Measurements from ENCODE around the gene PRR35.

PRR35 gene

DNA sequence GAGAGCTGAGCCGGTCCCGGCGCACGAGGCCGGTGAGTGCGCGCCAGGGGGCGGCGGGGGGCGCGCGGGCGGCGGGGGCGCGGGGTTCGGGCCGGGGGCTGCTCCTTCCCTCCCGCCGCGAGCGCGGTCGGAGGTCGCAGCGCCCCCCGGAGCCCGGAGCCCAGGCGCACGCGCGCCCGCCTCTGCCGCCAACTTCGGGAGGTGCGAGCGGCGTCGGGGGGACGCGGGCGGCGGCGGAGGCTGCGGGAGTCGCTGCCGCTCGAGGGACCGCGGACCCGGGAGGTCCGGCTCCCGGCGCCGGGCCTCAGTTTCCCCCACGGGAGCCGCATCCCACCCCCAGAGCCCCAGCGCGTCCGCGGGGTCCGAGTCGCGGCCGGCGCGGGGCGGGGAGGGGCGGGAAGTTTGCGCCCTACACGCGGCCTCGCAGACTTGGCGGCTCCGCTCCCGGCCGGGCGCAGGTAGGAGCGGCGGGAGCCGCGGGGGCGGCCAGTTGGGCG, at the start of gene PRR35:
Gene PRR35, plus strand, starts transcription at position 191 of the 497 bp plus-strand sequence. CDS start 2,901 bp downstream, outside the sequence.
- no peak for DNase-seq (ENCODE audit: low read depth in 2 of 2)

DNA sequence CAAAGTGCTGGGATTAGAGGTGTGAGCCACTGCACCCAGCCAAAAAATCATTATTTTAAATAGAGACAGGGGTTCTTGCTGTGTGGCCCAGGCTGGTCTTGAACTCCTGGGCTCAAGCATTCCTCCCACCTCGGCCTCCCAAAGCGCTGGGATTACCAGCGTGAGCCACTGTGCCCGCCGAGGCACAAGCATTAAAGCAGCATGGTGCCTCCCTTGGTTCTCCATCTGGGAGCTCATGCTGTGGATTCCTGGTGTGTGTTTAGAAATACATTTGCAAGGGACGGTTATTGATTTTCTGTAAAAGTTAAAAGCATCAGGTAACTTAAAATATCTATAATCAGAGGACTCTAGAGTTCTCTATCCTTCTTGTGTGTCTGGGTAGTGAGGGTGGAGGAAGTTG, 47.4 kb upstream of the PRR35 start:
- DNase-seq (ENCODE audit: low read depth in 2 of 2): no peak

DNA sequence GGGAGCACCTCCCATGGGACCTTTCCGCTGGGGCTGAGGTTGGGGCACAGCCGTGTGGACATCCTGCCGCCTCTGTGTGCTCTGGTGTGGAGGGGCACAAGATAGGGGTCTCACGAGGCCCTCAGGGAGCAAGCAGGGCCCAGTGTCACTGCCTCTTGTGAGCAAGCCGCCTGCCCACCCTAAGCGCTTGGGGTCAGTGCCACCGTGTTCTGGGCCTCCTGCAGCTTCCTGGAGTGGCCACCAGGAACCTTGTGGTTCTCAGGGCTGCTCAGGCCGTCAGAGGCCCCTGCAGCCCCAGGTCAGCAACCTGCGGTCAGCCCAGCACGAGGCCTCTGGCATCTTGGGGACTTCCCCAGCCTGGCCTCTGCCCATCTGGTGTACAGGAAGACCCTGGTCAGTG, 46.2 kb upstream of the PRR35 start:
- no peak for DNase-seq (ENCODE audit: low read depth in 2 of 2)

DNA sequence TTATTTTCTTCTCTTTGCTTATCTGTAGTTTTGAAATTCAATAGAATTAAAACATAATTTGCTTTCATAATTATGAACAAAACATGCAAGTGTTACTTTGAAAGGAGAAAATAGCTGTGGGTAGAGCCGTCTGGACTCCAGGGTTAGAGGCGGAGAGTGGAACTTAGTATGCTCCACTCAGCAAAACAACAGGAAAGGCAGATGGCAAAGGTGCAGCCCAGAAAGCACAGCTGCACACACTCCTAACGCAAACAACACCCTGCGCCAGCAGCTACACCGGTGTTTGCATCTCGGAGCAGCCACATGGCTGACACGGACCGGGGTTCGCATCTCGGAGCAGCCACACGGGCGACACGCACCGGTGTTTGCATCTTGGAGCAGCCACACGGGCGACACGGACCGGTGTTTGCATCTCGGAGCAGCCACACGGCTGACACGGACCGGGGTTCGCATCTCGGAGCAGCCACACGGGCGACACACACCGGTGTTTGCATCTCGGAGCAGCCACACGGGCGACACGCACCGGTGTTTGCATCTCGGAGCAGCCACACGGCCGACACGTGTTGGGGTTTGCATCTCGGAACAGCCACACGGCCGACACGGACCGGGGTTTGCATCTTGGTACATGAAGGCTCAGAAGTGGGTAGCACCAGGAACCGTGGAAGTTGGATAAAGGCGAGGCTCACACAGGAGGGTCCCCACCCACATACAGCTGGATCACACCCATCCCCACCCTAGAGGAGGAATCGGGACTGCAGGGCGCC, 44.8 kb upstream of the PRR35 start:
- no peak for DNase-seq (ENCODE audit: low read depth in 2 of 2)

DNA sequence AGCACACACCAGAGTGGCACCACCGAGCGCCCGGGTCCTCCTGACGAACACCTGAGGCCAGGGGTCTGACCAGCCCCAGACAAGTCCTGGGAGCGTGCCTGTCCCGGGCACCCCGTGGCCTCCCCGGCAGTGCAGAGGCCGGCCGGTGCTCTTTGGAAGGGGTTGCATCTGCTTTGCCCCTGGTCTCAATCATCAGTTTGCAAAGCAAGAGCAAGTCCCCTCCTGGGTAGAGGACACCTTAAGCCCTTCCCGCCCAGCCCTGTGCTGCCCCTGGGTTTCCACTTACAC, 44.3 kb upstream of the PRR35 start:
- DNase-seq (ENCODE audit: low read depth in 2 of 2): no peak

DNA sequence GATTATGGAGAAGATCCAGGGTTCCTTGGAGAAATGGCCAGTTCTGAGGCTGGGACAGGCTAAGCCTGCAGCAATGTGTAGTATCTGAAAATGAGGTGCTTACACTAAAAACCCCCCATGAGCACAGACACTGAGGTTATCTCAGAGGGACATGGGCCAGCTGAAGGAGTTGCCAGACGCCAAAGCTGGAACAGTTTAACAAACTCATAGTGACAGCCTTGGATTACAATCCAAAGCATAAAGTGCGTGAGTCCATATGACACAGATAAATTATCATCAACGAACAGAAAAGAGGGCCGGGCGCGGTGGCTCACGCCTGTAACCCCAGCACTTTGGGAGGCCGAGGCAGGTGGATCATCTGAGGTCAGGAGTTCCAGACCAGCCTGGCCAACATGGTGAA, 43.9 kb upstream of the PRR35 start:
- no peak for DNase-seq (ENCODE audit: low read depth in 2 of 2)

DNA sequence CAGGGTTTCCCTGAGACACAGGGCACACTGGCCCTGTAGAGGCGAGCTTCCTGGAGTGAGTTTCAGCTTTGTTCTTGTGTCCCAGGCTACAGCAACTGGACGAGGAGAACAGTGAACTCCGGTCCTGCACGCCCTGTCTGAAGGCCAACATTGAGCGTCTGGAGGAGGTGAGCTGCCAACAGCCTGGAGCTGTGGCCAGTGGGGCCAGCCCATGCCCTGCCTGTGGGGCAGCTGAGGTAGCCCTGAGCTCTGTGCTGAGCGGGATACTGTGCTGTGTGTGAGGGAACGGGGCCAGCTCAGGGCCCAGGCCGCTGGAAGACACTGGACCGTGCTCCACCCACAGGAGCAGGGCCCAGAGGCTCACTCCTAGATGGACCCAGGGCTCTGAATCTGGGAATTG, 41.3 kb upstream of the PRR35 start:
- no peak for DNase-seq (ENCODE audit: low read depth in 2 of 2)

DNA sequence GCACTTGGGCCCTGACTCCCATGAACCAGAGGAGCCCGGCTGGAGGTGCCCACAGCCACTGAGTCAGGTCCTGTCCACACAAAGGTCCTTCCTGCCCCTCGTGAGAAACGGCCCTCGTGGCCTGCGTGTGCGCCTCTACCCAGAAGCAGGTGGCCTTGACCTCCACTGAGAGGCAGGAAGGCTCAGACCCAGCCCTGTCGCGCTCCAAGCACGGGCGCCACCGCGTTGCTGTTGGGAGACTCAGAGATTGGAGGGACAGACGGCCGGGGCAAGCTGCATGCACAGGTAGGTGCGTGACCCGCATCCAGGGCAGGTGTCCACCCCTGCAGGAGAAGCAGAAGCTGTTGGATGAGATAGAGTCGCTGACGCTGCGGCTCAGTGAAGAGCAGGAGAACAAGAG, 40.8 kb upstream of the PRR35 start:
- no peak for DNase-seq (ENCODE audit: low read depth in 2 of 2)

DNA sequence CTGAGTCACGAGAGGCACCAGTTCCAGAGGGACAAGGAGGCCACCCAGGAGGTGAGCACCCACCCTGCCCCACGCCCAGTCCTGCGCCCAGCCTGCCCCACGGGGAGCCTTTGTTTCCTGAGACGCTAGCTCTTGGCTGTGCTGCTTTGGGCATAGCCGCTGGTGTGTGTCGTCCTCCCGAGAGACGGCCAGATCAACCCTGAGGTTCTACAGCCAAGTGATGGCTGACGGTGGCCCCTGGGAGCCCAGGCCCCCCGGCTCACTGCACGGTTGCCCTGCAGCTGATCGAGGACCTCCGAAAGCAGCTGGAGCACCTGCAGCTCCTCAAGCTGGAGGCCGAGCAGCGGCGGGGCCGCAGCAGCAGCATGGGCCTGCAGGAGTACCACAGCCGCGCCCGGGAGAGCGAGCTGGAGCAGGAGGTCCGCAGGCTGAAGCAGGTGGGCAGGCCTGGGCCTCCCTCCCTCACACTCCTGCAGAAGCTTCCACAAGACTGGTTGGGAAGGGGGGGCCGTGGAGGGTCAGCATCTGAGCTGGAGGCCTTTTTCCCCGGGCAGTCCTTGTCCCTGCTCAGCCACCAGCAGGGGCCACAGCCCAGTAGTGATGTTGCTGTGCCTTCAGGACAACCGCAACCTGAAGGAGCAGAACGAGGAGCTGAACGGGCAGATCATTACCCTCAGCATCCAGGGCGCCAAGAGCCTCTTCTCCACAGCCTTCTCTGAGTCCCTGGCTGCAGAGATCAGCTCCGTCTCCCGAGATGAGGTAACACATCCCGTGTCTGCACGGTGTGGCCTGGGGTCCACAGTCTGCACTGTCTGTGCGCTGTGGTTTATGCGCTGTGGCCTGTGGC, 40.1 kb upstream of the PRR35 start:
- no peak for DNase-seq (ENCODE audit: low read depth in 2 of 2)

DNA sequence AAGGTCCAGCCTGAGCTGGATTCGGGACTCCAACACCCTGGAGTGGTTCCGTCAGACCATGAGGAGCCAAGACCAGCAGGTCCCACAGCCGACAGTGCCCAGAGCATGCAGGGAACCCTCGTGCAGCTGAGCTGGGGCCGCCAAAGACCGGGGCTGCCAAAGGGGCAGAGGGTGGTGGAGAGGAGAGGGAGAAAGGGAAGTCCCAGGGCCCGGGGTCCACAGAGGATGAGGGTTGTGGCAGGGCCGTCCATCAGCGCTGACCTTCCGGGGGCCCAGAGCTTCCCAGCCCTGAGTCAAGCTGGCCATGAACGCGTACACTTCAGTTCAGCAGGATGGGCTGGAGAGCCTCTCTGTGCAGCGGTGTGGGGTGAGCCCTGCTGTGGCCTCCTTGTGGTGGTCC, 39.3 kb upstream of the PRR35 start:
- DNase-seq (ENCODE audit: low read depth in 2 of 2): no peak

DNA sequence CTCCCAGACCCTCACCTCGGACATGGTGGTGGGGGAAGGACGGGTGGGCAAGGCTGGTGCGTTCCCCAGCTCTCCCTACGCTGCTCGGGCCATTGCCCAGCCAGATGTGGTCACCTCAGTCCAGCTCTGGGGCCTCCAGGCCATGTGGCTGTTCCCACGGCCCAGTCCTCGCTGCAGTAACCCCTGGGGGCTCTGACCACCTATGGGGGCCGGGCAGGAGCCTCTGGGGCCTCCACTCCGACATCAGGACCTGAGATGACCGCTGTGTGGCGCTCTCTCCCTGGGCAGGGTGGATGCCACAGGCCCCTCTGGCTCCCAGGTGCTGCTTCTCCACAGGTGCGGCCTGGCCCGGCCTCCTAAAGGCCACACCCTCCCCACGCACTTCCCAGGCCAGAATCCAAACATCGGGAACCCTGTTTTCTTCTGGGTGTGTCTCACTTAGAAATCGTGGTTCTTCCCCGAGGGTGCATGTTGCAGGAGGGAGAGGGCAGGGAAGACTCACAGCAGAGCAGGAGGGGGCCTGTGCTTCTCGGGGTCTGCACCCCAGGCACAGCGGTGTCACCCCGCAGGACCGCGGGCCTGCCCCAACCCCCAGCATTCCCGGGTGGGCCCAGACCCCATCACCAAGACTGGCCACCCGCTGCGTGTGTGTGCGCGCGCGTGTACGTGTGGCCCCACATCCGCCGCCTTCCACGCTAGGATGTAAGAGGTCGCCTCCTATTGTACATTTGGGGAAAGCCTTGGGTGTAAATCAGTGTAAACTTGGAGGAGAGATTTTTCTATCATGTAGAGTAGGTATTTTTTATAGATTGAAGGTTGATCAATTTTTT, 38.6 kb upstream of the PRR35 start:
- no peak for DNase-seq (ENCODE audit: low read depth in 2 of 2)

DNA sequence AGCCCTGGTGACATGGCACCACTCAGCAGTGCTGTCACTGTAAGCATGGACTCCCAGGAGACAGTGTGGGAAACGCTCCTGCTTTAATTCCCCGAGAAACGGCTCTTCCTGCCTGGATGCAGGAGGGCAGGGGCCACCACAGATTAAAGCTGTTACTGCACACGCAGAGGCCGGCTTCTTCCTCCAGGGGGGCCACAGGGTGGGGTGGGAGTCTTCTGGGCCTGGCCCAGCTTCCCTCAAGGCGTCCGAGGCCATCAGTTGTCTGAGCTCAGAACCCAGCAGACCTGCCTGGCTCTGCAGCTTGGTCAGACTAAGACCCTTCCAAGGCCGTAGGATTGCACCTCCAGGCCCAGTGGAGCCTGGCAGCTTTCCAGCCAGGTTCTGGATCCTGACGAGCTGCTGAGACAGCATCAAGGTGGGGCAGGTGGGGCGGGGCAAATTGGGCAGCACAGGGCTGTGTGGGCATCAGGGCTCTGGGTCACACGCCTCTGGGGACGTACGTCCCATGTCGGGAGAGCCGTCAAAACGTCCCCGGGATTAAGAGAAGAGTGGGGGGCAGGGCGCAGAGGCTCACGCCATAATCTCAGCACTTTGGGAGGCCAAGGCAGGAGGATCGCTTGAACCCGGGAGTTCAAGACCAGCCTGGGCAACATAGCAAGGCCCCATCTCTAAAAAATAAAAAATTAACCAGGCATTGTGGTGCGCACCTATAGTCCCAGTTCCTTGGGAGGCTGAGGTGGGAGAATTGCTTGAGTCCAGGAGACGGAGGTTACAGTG, 37.7 kb upstream of the PRR35 start:
- DNase-seq (ENCODE audit: low read depth in 2 of 2): no peak

DNA sequence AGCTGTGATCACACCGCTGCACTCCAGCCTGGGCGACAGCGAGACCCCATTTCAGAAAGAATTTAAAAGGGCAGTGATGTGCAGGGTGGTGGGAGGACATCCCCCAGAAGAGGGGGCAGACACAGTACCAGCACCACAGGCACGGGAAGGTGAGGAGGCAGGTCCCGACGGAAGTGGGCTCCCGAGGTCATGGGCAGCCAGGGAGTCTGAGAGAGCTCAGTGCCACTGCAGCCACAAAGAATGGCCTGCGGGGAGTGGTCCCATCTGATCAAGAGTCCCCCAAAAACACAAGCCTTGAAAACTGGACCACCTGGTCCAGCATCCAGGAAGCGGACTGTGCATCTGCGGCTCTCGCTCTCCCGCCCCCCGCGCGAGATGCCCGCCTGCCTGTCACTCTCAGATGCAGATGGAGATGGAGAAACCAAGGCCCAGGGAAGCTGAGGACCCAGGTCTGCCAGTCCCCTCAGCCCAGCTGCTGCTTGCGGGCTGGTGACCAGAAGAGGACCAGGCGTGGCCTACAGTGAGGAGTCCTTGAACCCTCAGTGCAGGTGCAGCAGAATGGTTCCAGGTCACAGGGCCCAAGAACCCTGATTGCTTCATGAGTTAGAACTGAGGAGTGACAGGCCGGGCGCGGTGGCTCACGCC, 37.0 kb upstream of the PRR35 start:
- DNase-seq (ENCODE audit: low read depth in 2 of 2): no peak

DNA sequence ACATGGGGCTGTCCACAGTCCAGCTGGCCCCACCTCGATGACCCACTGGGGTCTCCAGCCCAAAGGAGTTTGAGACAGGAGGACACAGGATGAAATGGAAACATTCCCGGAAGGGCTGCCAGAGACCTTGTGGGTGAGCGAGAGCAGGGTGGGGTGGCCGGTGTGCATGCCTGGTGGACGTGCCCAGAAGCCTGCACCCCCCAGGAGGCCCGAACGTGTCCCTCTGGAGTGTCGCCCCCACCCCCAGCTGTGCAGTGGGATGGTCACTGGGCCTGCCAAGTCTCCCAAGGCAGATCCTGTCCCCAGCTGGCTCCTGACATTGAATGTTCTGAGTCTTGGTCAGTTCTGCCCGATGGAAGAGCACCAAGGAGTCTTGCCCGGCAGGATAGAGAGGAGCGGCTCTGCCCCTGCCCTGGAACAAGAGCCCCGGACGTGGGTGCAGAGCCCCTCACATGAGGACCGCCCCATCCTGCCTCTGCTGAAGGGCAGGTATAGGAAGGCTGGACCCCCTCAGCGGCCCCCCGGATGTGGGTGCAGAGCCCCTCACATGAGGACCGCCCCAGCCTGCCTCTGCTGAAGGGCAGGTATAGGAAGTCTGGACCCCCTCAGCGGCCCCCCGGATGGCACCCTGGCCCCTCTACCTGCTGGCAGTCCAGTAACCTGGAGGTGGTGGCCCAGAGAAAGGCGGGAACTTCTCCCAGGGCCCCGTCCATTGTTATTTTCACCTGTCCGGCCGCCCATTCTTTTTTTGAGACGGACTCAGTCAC, 35.7 kb upstream of the PRR35 start:
- no peak for DNase-seq (ENCODE audit: low read depth in 2 of 2)

DNA sequence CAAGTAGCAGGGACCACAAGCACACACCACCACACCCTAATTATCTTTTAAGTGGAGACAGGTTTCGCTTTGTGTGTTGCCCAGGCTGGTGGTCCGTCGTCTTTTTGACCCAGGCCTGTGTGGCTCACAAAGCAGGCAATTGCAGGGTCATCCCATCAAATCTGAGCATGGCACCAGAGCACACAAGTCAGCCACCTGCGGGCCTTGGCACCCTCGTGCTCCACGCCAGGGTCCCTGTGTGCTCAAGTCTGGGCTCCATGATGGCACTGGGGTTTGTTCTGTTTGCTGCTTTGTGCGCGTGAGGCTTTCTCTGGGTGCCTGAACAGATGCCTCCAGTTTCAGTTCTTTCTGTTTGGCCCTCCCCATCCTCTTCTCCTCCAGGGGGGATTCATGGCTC, 35.1 kb upstream of the PRR35 start:
- no peak for DNase-seq (ENCODE audit: low read depth in 2 of 2)

DNA sequence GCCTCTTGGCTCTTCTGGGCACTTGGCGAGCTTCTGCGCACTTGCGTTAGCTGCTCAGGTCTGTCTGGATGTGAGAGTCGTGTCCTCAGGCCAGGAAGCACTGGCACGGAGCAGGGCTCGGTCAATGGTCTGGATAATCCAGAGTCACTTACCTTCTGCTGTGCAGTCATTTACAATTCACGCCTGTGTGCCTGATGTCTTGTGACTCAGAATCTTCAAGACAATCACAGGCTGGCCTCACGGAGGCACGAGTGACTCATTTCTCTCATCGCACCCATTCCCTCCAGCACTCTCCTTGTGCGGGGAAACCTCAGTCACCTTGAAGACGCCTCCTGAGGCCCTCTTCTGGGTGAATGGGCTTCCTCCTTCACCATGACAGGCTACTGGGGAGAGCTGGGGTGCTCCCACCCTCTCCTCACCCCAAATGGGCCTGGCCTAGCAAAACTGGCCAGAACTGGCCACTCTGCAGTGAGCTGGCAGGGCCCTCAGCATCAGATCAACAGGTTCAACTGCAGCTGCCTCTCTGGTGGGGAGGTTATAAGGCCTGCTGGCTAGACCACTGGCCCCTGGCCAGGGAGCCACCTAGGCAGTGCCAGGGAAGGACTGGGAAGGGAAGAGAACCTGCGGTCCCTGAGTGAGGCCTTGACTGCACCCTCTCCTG, 34.5 kb upstream of the PRR35 start:
- DNase-seq (ENCODE audit: low read depth in 2 of 2): peak; percentile 47 to 64

DNA sequence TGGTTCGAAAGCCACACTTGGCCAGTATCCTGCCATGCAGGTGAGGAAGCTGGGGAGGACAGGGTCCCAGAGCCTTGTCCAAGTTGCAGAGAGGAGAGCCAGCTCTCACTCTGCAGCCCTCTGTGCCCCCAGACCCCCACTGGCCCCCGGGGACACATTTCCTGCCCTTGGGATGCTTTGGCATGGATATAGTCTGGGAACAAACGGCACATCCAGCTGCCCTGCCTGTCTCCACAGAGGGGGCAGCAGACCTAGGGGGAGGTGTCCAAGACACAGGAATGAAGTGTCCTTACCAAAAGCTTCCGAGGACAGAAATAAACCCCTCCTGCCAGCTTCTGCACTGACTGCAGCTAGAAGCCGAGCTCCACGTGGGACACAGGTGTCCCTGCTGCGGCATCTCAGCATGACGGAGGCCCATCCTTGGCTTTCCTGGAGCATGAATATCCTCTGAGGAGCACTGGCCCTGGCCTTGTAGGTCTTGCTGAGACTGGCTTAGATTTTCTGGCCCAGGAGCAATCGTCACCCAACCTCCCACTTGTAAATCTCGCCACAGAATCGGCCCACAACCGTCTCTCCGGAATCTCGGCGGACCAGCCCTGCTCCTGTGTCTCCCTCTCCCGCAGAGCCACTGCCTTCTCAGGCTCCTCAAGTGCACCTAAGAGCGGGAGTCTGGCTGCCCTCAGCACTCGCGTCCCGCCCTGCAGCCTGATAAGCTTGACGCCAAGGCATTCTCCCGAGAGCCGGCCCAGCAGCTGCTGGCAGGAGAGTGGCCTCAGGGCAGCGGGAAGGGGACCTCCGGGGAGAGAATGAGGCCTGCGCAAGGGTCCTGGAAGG, 33.8 kb upstream of the PRR35 start:
- DNase-seq (ENCODE audit: low read depth in 2 of 2): no peak

DNA sequence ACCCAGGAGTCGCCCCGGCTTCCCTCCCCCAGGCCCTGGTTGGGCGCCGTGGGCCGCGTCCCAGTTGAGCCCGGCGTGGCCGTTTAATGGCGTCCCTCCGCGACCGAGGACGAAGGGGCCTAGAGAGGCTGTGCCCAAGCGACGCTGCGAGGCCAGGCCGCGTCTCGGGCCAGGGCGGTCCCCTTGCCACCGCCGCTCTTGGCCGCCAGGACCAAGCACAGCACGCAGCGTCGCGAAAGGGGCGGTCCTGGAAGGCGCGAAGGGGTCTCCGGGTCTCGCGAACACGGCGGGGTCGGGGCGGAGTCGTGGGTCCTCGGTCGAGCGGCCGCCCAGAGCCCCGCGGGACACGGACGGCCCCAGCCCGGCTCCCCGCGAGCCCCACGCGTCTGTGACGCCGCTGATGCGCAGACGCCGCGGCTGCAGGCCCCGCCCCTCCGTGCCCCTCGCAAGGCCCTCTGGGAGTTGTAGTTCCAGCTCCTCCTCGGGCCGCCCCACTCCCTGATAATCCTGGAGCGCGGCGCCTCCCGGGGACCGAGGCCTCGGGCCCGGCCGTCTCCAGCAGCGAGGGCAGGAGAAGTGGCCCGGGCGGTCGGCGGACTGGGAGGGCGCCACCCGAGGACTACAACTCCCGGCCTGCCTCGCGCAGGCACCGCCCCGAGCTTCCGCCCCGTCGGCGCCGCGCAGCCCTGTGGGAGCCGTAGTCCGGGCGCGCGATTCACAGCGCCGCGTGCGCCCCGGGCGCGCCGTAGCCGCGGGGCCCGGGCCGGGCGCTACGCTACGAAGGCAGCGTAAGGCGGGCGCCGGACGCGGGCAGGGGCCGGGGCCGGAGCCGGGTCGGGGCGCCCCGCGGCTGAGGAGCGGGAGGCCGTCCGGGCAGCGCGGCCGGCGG, 32.9 kb upstream of the PRR35 start, which contains the start of gene CAPN15:
Gene CAPN15, plus strand, starts transcription at position 698 of the 889 bp plus-strand sequence. CDS start 19,127 bp downstream, outside the sequence.
- peak; percentile 73 to 79 for DNase-seq (ENCODE audit: low read depth in 2 of 2)
